ENCODE data around the gene GAB1. TPM values are rescaled to one million over a fixed set of nuclear protein-coding genes. Genes with fewer than 3 reads are reported as not detected.
A peak's percentile ranks its signal among the peaks of the same experiment; 100 is the strongest.

The GAB1 gene
- total and polyA plus RNA-seq, 2 donors (not counting 1 experiment from before 2014, with no cell fraction given), result 4.7 to 10.8 TPM

DNA sequence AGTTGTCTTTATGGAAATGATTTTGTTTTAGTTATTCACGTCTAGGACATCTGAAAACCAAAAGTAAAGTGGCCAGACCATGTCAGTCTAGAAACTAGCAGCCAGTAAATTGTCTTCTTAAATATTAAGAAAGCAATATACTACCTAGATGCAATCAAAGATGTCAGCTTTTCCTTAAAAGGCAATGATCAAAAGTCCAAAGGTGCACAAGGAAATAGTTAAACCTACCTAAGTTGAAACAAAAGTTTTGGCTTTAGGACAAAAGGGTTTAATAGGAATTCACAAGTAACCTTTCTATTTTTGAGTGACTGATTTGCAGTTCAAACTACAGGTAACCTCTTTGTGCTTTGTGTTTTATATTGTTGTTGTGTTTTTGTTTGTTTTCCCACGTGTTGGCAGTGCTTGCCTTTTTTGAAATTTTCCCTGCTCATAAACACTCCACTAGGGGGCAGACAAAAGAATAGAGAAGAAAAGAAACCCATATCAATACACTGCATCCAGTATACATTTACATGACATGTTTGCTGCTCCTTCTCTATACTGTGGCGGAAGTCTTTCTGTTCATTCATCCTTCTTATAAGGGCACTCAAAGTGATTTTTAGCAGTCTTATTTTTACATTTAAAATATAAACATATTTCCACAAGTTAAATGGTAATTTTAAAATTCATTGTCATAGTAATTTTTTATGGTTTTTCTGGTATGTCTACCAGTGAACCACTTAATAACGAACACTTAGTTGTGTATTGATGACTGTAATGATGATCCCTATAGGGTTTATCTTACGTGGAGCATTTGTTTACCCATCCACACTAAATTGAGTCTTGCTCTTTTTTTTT lies 62.7 kb downstream of the GAB1 start:
- no peak overlapping the region for H3K27ac ChIP-seq (ENCODE audit: low read length in 2 of 2)
- H3K27ac Mint-ChIP-seq, result no peak overlapping the region
- intact Hi-C loops (cut with micrococcal nuclease), result loop anchor here (1.0 kb wide), 1 partner anchor 83 kb away; no protein-coding TSS in a partner anchor
- no peaks in the 10 kb centered on the region for H3K27me3 ChIP-seq (replicated peaks in 1 of 4; ENCODE audit: control extremely low read depth in 1 of 4, control insufficient read depth in 3 of 4, insufficient read depth in 4 of 4, low read length in 3 of 4)
- H3K36me3 ChIP-seq (replicated peaks in 1 of 2; ENCODE audit: control extremely low read depth in 1 of 2, control insufficient read depth in 1 of 2, extremely low read depth in 1 of 2, insufficient read depth in 2 of 2, low read length in 1 of 2), result peaks cover 0 to 3% of the 10 kb centered on the region in 2 experiments
- peaks cover 19% of the 10 kb centered on the region for H3K79me2 ChIP-seq (ENCODE audit: control insufficient read depth, insufficient read depth, low read length)
- H3K4me3 Mint-ChIP-seq, result no peak overlapping the region
- no peak overlapping the region for H3K4me3 ChIP-seq (ENCODE audit: control extremely low read depth in 1 of 5, extremely low read depth in 1 of 5, insufficient read depth in 1 of 5, low read depth in 2 of 5, low read length in 4 of 5)
- H2AFZ ChIP-seq (ENCODE audit: insufficient read depth, low read depth, low read length, poor library complexity, severe bottlenecking), result no peak overlapping the region
- H3K4me1 Mint-ChIP-seq, result peaks cover 23% of the 10 kb centered on the region
- CTCF ChIA-PET, result interaction anchor here (1.2 to 2.4 kb wide), 3 partner anchors 10 to 22 kb away, joined by 3 to 8 read pairs (median 6); no protein-coding TSS in a partner anchor
- no CpG with 5 or more reads among the region's 5 CpGs for WGBS (ENCODE audit: insufficient coverage)
- peaks cover 6% of the 10 kb centered on the region for H3K27me3 Mint-ChIP-seq
- H3K9me3 ChIP-seq (ENCODE audit: control extremely low read depth in 1 of 3, control insufficient read depth in 2 of 3, insufficient read depth in 1 of 3, low read length in 2 of 3), result no peaks in the 10 kb centered on the region
- no peak overlapping the region for H3K4me2 ChIP-seq (replicated peaks; ENCODE audit: low read depth, low read length, poor library complexity, severe bottlenecking)
- peaks cover 15 to 23% of the 10 kb centered on the region in 2 donors for H3K4me1 ChIP-seq (ENCODE audit: control insufficient read depth in 2 of 2, insufficient read depth in 2 of 2, low read length in 2 of 2)
- H3K9ac ChIP-seq (ENCODE audit: low read length), result no peak overlapping the region
- no peaks in the 10 kb centered on the region for H3K9me3 Mint-ChIP-seq (ENCODE audit: insufficient read depth)
- ATAC-seq (ENCODE audit: low read depth), result peak; percentile 43
- peak; percentile 60 for DNase-seq
- no peaks in the 10 kb centered on the region for H4K20me1 ChIP-seq (ENCODE audit: control insufficient read depth, insufficient read depth, low read length, poor library complexity, severe bottlenecking)
- TF ChIP-seq CTCF (IDR thresholded peaks at IDR 0.05), result peak; percentile 81
- no peak for TF ChIP-seq EZH2 (IDR thresholded peaks at IDR 0.05; ENCODE audit: borderline replicate concordance, insufficient read depth, low read depth, low read length, poor library complexity, severe bottlenecking)
- POLR2A ChIA-PET, result no interaction called here

DNA sequence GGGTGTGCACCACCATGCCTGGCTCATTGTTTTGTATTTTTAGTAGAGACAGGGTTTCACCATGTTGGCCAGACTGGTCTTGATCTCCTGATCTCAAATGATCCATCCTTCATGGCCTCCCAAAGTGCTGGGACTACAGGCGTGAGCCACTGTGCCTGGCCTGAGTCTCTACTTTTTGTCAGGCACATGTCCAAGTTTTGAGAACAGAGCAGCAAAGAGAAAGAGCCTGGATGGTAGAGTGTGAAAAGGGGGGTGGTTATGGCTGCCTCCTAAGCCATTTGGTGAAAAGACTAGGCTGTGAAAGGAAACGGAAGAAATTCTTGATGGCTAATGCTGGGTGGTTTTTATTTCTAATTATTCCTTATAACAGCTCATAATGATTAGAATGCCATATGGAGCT lies 63.4 kb downstream of the GAB1 start:
- H3K9me3 ChIP-seq (ENCODE audit: control extremely low read depth in 1 of 3, control insufficient read depth in 2 of 3, insufficient read depth in 1 of 3, low read length in 2 of 3), result no peaks in the 10 kb centered on the region
- no peak overlapping the region for H3K4me2 ChIP-seq (replicated peaks; ENCODE audit: low read depth, low read length, poor library complexity, severe bottlenecking)
- no peak for DNase-seq
- H3K27ac ChIP-seq (ENCODE audit: low read length in 2 of 2), result no peak overlapping the region
- no peak overlapping the region for H2AFZ ChIP-seq (ENCODE audit: insufficient read depth, low read depth, low read length, poor library complexity, severe bottlenecking)
- H3K4me1 Mint-ChIP-seq, result peaks cover 28% of the 10 kb centered on the region
- H3K27me3 Mint-ChIP-seq, result peaks cover 6% of the 10 kb centered on the region
- peaks cover 19% of the 10 kb centered on the region for H3K79me2 ChIP-seq (ENCODE audit: control insufficient read depth, insufficient read depth, low read length)
- CTCF ChIA-PET, result interaction anchor here (0.7 to 2.5 kb wide), 6 partner anchors 8 to 42 kb away, joined by 3 to 7 read pairs (median 5); no protein-coding TSS in a partner anchor
- no peak overlapping the region for H3K9ac ChIP-seq (ENCODE audit: low read length)
- intact Hi-C loops (cut with micrococcal nuclease), result no loop called here
- no peak overlapping the region for H3K4me3 Mint-ChIP-seq
- ATAC-seq (ENCODE audit: low read depth), result no peak
- H3K9me3 Mint-ChIP-seq (ENCODE audit: insufficient read depth), result no peaks in the 10 kb centered on the region
- 89% methylated on average over 1 of the region's 2 CpGs for WGBS (ENCODE audit: insufficient coverage)
- no peaks in the 10 kb centered on the region for H4K20me1 ChIP-seq (ENCODE audit: control insufficient read depth, insufficient read depth, low read length, poor library complexity, severe bottlenecking)
- no peak for TF ChIP-seq CTCF (IDR thresholded peaks at IDR 0.05)
- TF ChIP-seq EZH2 (IDR thresholded peaks at IDR 0.05; ENCODE audit: borderline replicate concordance, insufficient read depth, low read depth, low read length, poor library complexity, severe bottlenecking), result no peak
- no peak overlapping the region for H3K27ac Mint-ChIP-seq
- peaks cover 0 to 1% of the 10 kb centered on the region in 2 experiments for H3K36me3 ChIP-seq (replicated peaks in 1 of 2; ENCODE audit: control extremely low read depth in 1 of 2, control insufficient read depth in 1 of 2, extremely low read depth in 1 of 2, insufficient read depth in 2 of 2, low read length in 1 of 2)
- POLR2A ChIA-PET, result no interaction called here
- H3K4me3 ChIP-seq (ENCODE audit: control extremely low read depth in 1 of 5, extremely low read depth in 1 of 5, insufficient read depth in 1 of 5, low read depth in 2 of 5, low read length in 4 of 5), result no peak overlapping the region
- H3K27me3 ChIP-seq (replicated peaks in 1 of 4; ENCODE audit: control extremely low read depth in 1 of 4, control insufficient read depth in 3 of 4, insufficient read depth in 4 of 4, low read length in 3 of 4), result no peaks in the 10 kb centered on the region
- peaks cover 22 to 30% of the 10 kb centered on the region in 2 donors for H3K4me1 ChIP-seq (ENCODE audit: control insufficient read depth in 2 of 2, insufficient read depth in 2 of 2, low read length in 2 of 2)
